B cell (primary cell): ENCODE results near the gene TUBGCP2. TPM values are rescaled to one million over a fixed set of nuclear protein-coding genes. Genes with fewer than 3 reads are reported as not detected.

ENCODE experiments used
- ATAC-seq: fragments of 200-7000 bp; cut with Tn5 transposase; one replicate; pipeline ENCODE4 v1.10.0; 2021; ENCODE audit warnings: low read depth, mild to moderate bottlenecking, moderate number of reproducible peaks, moderate library complexity
- CTCF ChIA-PET: fragments of 350-600 bp; sonication (Branson Sonifier 250); formaldehyde crosslinking; loops from one replicate; lab custom pipeline; 2021; ENCODE audit warnings: antibody characterized with exemption, inconsistent platforms; lab: Charles Lee
- POLR2A ChIA-PET: fragments of 350-600 bp; sonication (Branson Sonifier 250); formaldehyde crosslinking; loops from one replicate; lab custom pipeline; 2021; ENCODE audit warnings: antibody characterized with exemption; lab: Charles Lee
- DNase-seq: peaks from one replicate; pipeline ENCODE4 v3.0.0; 2013
- H2AFZ ChIP-seq: 2 replicates; pipeline ENCODE4 v1.6.1; 2012; ENCODE audit warnings: mild to moderate bottlenecking, low read depth, low read length; ENCODE audit not compliant: insufficient read depth, poor library complexity, severe bottlenecking
- H3K27ac ChIP-seq, 2 donors: 1 replicate in 1 of 2; 2 replicates in 1 of 2; pipeline ENCODE4 v1.5.1; 2012 to 2013; ENCODE audit warnings: low read length in 2 of 2, mild to moderate bottlenecking in 2 of 2, moderate library complexity in 1 of 2
- H3K27me3 ChIP-seq, 4 experiments: fragments of 200-600 bp in 1 of 4; sonication (generic) in 1 of 4; replicated peaks in 1 of 4; 1 replicate in 2 of 4; 2 replicates in 2 of 4; pipeline versions ENCODE4 v1.6.1 to v1.7.0; 2013 to 2016; ENCODE audit warnings: low read length in 3 of 4, mild to moderate bottlenecking in 2 of 4, mixed read lengths in 1 of 4, moderate library complexity in 1 of 4; ENCODE audit not compliant: insufficient read depth in 4 of 4, control insufficient read depth in 3 of 4; ENCODE audit errors: control extremely low read depth in 1 of 4
- H3K36me3 ChIP-seq, 2 experiments: replicated peaks in 1 of 2; 1 replicate in 1 of 2; 2 replicates in 1 of 2; pipeline versions ENCODE4 v1.6.1 to v1.7.1; 2013; ENCODE audit warnings: low read length in 1 of 2; ENCODE audit not compliant: insufficient read depth in 2 of 2, control insufficient read depth in 1 of 2; ENCODE audit errors: control extremely low read depth in 1 of 2, extremely low read depth in 1 of 2
- H3K4me1 ChIP-seq, 2 donors: fragments of 200-600 bp in 1 of 2; sonication (generic) in 1 of 2; 1 replicate in 1 of 2; 2 replicates in 1 of 2; pipeline versions ENCODE4 v1.5.1 to v1.6.1; 2013 to 2017; ENCODE audit warnings: low read length in 2 of 2; ENCODE audit not compliant: control insufficient read depth in 2 of 2, insufficient read depth in 2 of 2
- H3K4me2 ChIP-seq: replicated peaks from 2 replicates; pipeline ENCODE3; 2012; ENCODE audit warnings: mild to moderate bottlenecking, low read depth, low read length; ENCODE audit not compliant: poor library complexity, severe bottlenecking
- H3K4me3 ChIP-seq, 5 experiments: fragments of 200-600 bp in 1 of 5; sonication (generic) in 1 of 5; 1 replicate in 3 of 5; 2 replicates in 2 of 5; pipeline versions ENCODE4 v1.5.1 to v1.7.0; 2011 to 2016; ENCODE audit warnings: low read length in 4 of 5, mild to moderate bottlenecking in 4 of 5, low read depth in 2 of 5, control low read depth in 1 of 5, moderate library complexity in 1 of 5; ENCODE audit not compliant: insufficient read depth in 1 of 5; ENCODE audit errors: control extremely low read depth in 1 of 5, extremely low read depth in 1 of 5
- H3K79me2 ChIP-seq: fragments of 200-600 bp; sonication (generic); one replicate; pipeline ENCODE4 v1.6.0; 2016; ENCODE audit warnings: low read length; ENCODE audit not compliant: control insufficient read depth, insufficient read depth
- H3K9ac ChIP-seq: fragments of 200-600 bp; sonication (generic); 2 replicates; pipeline ENCODE4 v1.6.1; 2017; ENCODE audit warnings: mild to moderate bottlenecking, low read length, moderate library complexity
- H3K9me3 ChIP-seq, 3 donors: one replicate each; pipeline versions ENCODE4 v1.6.1 to v1.7.1; 2013; ENCODE audit warnings: low read length in 2 of 3; ENCODE audit not compliant: control insufficient read depth in 2 of 3, insufficient read depth in 1 of 3; ENCODE audit errors: control extremely low read depth in 1 of 3
- H4K20me1 ChIP-seq: 2 replicates; pipeline ENCODE4 v1.6.0; 2012; ENCODE audit warnings: mild to moderate bottlenecking, low read length; ENCODE audit not compliant: insufficient read depth, control insufficient read depth, poor library complexity, severe bottlenecking
- H3K27ac Mint-ChIP-seq: one replicate; pipeline ENCODE4 v1.8.0; 2021; ENCODE audit warnings: mixed read lengths
- H3K27me3 Mint-ChIP-seq: one replicate; pipeline ENCODE4 v1.8.0; 2021; ENCODE audit warnings: mixed read lengths
- H3K4me1 Mint-ChIP-seq: one replicate; pipeline ENCODE4 v1.8.0; 2021; ENCODE audit warnings: mixed read lengths
- H3K4me3 Mint-ChIP-seq: one replicate; pipeline ENCODE4 v1.8.0; 2021; ENCODE audit warnings: mixed read lengths
- H3K9me3 Mint-ChIP-seq: one replicate; pipeline ENCODE4 v1.8.0; 2022; ENCODE audit warnings: mixed read lengths; ENCODE audit not compliant: insufficient read depth
- EZH2 ChIP-seq: IDR thresholded peaks from 2 replicates; pipeline ENCODE4 v1.6.1; 2012; ENCODE audit warnings: borderline replicate concordance, low read depth, mild to moderate bottlenecking, moderate library complexity, low read length; ENCODE audit not compliant: insufficient read depth, poor library complexity, severe bottlenecking
- WGBS: methylation state at CpG from one replicate; pipeline ENCODE4 v1.1.5; 2013; ENCODE audit warnings: missing lambda C conversion rate; ENCODE audit not compliant: insufficient coverage; 5-methylcytosine and 5-hydroxymethylcytosine counted together
- intact Hi-C: fragments of 100-400 bp; cut with micrococcal nuclease; formaldehyde crosslinking; loops from one replicate; pipeline ENCODE4 v1.10.0; 2022
- polyA plus RNA-seq: library from polyadenylated mRNA; depleted of rRNA; stranded (reverse); fragments of >200 nt; gene quantifications from 2 replicates; pipeline ENCODE4 v1.2.3, GENCODE V29; 2012
- total RNA-seq, 2 donors: library from RNA; stranded (reverse); fragments of 120-200 nt in 1 of 2; gene quantifications; 1 replicate in 1 of 2; 2 replicates in 1 of 2; pipeline versions ENCODE4 v1.2.3 to v1.2.4, GENCODE V29; 2013 to 2022
- TF ChIP-seq, protein P1 (sequence below): fragments of 200-600 bp; IDR thresholded peaks from one replicate; pipeline ENCODE4 v1.8.0; 2022; ENCODE audit warnings: antibody characterized with exemption, mild to moderate bottlenecking

TUBGCP2 gene
- total and polyA plus RNA-seq, 2 donors (not counting 1 experiment from before 2014, with no cell fraction given) = 50.3 to 90.3 TPM

DNA sequence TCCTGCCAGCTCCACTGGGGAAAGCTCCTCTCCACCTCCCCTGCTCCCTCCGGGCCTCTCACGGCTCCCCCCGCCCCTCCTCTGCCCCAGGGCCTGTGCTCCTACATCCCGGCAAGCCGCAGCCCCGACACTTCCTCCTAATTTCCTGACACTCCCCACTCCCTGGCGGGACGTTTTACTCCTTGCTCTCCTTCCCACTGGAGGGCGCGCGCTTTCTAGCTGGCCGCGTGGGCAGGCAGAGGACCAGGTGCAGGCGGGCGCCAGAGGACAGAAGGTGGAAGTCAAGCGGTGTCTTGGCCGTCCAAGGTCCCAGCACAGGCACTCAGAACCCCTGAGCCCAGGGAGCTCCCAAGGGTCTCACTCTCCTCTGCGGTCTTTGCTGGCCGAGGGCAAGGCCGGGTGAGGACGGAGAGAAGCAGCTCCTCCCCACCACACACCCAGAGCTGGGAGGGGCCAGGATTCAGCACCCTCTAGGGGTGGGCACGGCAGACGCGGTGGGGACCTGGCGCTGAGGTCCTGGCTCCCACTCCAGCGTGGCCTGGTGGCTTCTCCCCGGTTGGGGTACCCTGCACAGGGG lies 51.1 kb downstream of the TUBGCP2 start:
- Mint-ChIP-seq H3K9me3 (no peaks in the 10 kb centered on the region), H3K27me3 (no peaks in the 10 kb centered on the region), H3K4me1 (peaks cover 44% of the 10 kb centered on the region), H3K27ac (peak overlapping the region; percentile 83), H3K4me3 (peak overlapping the region; percentile 73)
- POLR2A ChIA-PET = interaction anchor here (0.5 to 3.5 kb wide), 4 partner anchors 18 to 317 kb away, joined by 3 to 12 read pairs (median 6); partner anchors contain the start of gene ADAM8
- intact Hi-C loops = loop anchor here (2.0 kb wide), 2 partner anchors 17 to 51 kb away; partner anchors contain the start of genes TUBGCP2 and ZNF511
- peak overlapping the region; percentile 40 for H3K9ac ChIP-seq
- H3K9me3 ChIP-seq = no peaks in the 10 kb centered on the region
- peak overlapping the region; percentile 34 to 60 for H3K27ac ChIP-seq
- no peaks in the 10 kb centered on the region for H3K79me2 ChIP-seq
- peak overlapping the region in 4 of 5 experiments; percentile 24 to 35 (median 26) for H3K4me3 ChIP-seq
- WGBS = under 1% methylated on average over 27 of the region's 27 CpGs
- H3K27me3 ChIP-seq = no peaks in the 10 kb centered on the region
- ATAC-seq (peak; percentile 20), DNase-seq (peak; percentile 69)
- H3K36me3 ChIP-seq = peaks cover 0 to 3% of the 10 kb centered on the region in 2 experiments
- no peaks in the 10 kb centered on the region for H4K20me1 ChIP-seq
- TF ChIP-seq, protein P1, sequence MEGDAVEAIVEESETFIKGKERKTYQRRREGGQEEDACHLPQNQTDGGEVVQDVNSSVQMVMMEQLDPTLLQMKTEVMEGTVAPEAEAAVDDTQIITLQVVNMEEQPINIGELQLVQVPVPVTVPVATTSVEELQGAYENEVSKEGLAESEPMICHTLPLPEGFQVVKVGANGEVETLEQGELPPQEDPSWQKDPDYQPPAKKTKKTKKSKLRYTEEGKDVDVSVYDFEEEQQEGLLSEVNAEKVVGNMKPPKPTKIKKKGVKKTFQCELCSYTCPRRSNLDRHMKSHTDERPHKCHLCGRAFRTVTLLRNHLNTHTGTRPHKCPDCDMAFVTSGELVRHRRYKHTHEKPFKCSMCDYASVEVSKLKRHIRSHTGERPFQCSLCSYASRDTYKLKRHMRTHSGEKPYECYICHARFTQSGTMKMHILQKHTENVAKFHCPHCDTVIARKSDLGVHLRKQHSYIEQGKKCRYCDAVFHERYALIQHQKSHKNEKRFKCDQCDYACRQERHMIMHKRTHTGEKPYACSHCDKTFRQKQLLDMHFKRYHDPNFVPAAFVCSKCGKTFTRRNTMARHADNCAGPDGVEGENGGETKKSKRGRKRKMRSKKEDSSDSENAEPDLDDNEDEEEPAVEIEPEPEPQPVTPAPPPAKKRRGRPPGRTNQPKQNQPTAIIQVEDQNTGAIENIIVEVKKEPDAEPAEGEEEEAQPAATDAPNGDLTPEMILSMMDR = no peak
- no peak for TF ChIP-seq EZH2
- peak overlapping the region; percentile 87 for H2AFZ ChIP-seq
- peak overlapping the region; percentile 86 for H3K4me2 ChIP-seq
- H3K4me1 ChIP-seq = peaks cover 43 to 52% of the 10 kb centered on the region in 2 donors
- CTCF ChIA-PET = interaction anchor here (0.6 to 8.9 kb wide), 17 partner anchors 8 to 114 kb away, joined by 3 to 80 read pairs (median 5); partner anchors contain the start of gene ADAM8

DNA sequence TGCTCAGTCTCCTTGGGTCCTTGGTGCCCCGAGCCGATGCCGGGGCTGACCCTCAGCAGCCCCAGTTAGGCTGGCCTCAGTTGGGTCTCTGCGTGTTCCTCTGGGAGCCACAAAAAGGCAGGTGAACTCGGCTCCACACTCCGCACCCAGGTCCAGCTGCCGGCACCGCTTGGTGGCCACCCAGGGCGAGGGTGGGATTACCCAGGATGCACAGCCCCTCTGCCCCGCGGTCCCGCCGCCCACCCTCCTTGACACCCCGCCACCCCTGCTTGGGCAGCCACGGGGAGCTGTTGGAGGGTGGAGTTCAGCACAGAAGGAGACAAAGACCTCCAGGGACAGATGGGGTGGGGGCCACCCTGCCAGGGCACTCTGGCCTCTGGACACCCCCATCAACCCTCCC lies 53.3 kb downstream of the TUBGCP2 start:
- Mint-ChIP-seq H3K27ac (no peak overlapping the region), H3K4me3 (no peak overlapping the region), H3K27me3 (peaks cover 3% of the 10 kb centered on the region), H3K9me3 (no peaks in the 10 kb centered on the region), H3K4me1 (peaks cover 30% of the 10 kb centered on the region)
- ATAC-seq (no peak), DNase-seq (no peak)
- Histone ChIP-seq H3K9ac (no peak overlapping the region), H3K4me3 (no peak overlapping the region), H3K27me3 (no peaks in the 10 kb centered on the region), H2AFZ (no peak overlapping the region), H4K20me1 (no peaks in the 10 kb centered on the region), H3K4me1 (peaks cover 31 to 35% of the 10 kb centered on the region in 2 donors), H3K27ac (no peak overlapping the region), H3K79me2 (no peaks in the 10 kb centered on the region), H3K36me3 (no peaks in the 10 kb centered on the region), H3K4me2 (no peak overlapping the region), H3K9me3 (no peaks in the 10 kb centered on the region)
- ChIA-PET CTCF (interaction anchor here (4.7 kb wide), 1 partner anchor 112 kb away, joined by 18 read pairs; no protein-coding TSS in a partner anchor), POLR2A (no interaction called here)
- intact Hi-C loops = no loop called here
- WGBS = 97% methylated on average over 12 of the region's 15 CpGs
- TF ChIP-seq EZH2 = no peak
- TF ChIP-seq, protein P1 = no peak
